Measurements from ENCODE around the gene MROH7.

- TF ChIP-seq CTCF (conservative IDR thresholded peaks at IDR 0.05; ENCODE audit: low read length) (no peak), EZH2phosphoT487 (IDR thresholded peaks at IDR 0.05; ENCODE audit: borderline replicate concordance) (no peak)
These were observed 83.2 kb downstream of the MROH7 start for GRCh38 chr1:54724771-54725170.
